Mesendoderm (in vitro differentiated cells): Measurements from ENCODE around the gene NDFIP2.
A peak's percentile ranks its signal among the peaks of the same experiment; 100 is the strongest.
"Not testable (repeated sequence)": the region's sequence is repeated elsewhere in the genome, so short reads cannot be mapped to it uniquely, and the experiment has no call there.

Source experiments
- DNase-seq: peaks from one replicate; pipeline ENCODE4 v3.0.0; 2013
- H2AK5ac ChIP-seq: 2 replicates; pipeline ENCODE4 v1.6.1; 2013; ENCODE audit warnings: low read length, inconsistent platforms
- H2BK120ac ChIP-seq: 2 replicates; pipeline ENCODE4 v1.6.1; 2013; ENCODE audit warnings: low read depth, mild to moderate bottlenecking, low read length, moderate library complexity, mixed read lengths
- H2BK15ac ChIP-seq: replicated peaks from 2 replicates; pipeline ENCODE4 v1.6.1; 2013; ENCODE audit warnings: low read depth, mild to moderate bottlenecking, moderate library complexity
- H2BK5ac ChIP-seq: 2 replicates; pipeline ENCODE4 v1.6.1; 2013; ENCODE audit warnings: low read length, inconsistent platforms
- H3K18ac ChIP-seq: 2 replicates; pipeline ENCODE4 v1.6.1; 2013; ENCODE audit warnings: mild to moderate bottlenecking, low read length, mixed read lengths
- H3K23ac ChIP-seq: one replicate; pipeline ENCODE4 v1.6.1; 2013; ENCODE audit warnings: low read length
- H3K27ac ChIP-seq: 2 replicates; pipeline ENCODE4 v1.5.1; 2013; ENCODE audit warnings: low read depth, mild to moderate bottlenecking, inconsistent platforms, low read length, moderate library complexity
- H3K27me3 ChIP-seq: 2 replicates; pipeline ENCODE4 v1.6.1; 2013; ENCODE audit warnings: low read length, control low read depth, mild to moderate bottlenecking, inconsistent platforms; ENCODE audit not compliant: insufficient read depth, poor library complexity
- H3K36me3 ChIP-seq: 2 replicates; pipeline ENCODE4 v1.6.1; 2013; ENCODE audit warnings: low read length, inconsistent platforms; ENCODE audit not compliant: control insufficient read depth, insufficient read depth
- H3K4ac ChIP-seq: one replicate; pipeline ENCODE4 v1.6.1; 2013; ENCODE audit warnings: low read depth, mild to moderate bottlenecking, low read length, moderate library complexity
- H3K4me1 ChIP-seq: 2 replicates; pipeline ENCODE4 v1.6.1; 2013; ENCODE audit warnings: low read depth, low read length, inconsistent platforms; ENCODE audit not compliant: control insufficient read depth
- H3K4me2 ChIP-seq: 2 replicates; pipeline ENCODE4 v1.6.1; 2013; ENCODE audit warnings: low read length
- H3K4me3 ChIP-seq: 2 replicates; pipeline ENCODE4 v1.5.1; 2013; ENCODE audit warnings: mild to moderate bottlenecking, low read length
- H3K56ac ChIP-seq: one replicate; pipeline ENCODE4 v1.6.1; 2013; ENCODE audit warnings: low read length
- H3K79me1 ChIP-seq: 2 replicates; pipeline ENCODE4 v1.6.1; 2013; ENCODE audit warnings: low read length, inconsistent platforms
- H3K79me2 ChIP-seq: 2 replicates; pipeline ENCODE4 v1.6.1; 2013; ENCODE audit warnings: mild to moderate bottlenecking, low read length; ENCODE audit not compliant: control insufficient read depth, insufficient read depth
- H3K9ac ChIP-seq: 2 replicates; pipeline ENCODE4 v1.6.1; 2013; ENCODE audit warnings: low read length, inconsistent platforms
- H4K5ac ChIP-seq: one replicate; pipeline ENCODE4 v1.6.1; 2013; ENCODE audit warnings: low read length
- H4K8ac ChIP-seq: one replicate; pipeline ENCODE4 v1.6.1; 2013; ENCODE audit warnings: low read depth, mild to moderate bottlenecking, control low read depth, low read length, moderate library complexity
- WGBS: extraction: QIAGEN DNeasy Blood & Tissue Kit; methylation state at CpG from one replicate; pipeline ENCODE4 v1.1.7; 2013; ENCODE audit warnings: low lambda C conversion rate, missing lambda C conversion rate; ENCODE audit not compliant: insufficient coverage; ENCODE audit errors: extremely low coverage; 5-methylcytosine and 5-hydroxymethylcytosine counted together

Gene NDFIP2

DNA sequence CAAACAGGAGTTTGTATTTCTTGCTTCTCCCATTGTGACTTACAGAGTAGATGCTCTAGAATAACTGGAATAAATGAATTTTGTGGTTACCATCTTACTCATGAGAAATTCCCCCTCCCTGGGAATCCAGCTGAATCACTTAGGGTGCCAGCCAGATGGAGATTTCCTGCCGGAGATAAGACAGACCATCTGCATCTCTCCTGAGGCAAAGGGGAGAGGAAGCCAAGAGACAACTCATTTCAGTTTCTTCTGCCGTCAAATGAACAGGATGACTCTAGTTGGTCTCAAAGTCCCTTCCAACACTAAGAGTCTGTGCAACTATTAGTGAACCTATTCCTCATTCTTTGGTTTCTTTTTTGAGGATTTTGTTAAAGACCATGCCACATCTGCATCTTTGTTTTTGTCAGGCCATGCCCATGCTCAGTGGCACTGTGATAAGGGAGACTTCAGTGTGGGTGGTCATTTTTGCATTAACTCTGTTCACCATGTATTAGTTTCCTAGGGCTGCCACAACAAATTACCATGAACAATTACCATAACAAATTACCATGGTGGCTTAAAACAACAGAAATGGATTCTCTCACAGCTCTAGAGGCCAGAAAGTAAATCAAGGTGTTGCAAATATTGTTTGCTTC is 112.8 kb downstream of the NDFIP2 start:
- Histone ChIP-seq H3K9ac (no peak overlapping the region), H3K79me1 (no peaks in the 10 kb centered on the region), H3K79me2 (no peaks in the 10 kb centered on the region), H2AK5ac (no peak overlapping the region), H3K56ac (no peak overlapping the region), H3K4me1 (no peaks in the 10 kb centered on the region), H3K4me3 (no peak overlapping the region), H3K23ac (no peak overlapping the region), H3K27ac (no peak overlapping the region), H3K4me2 (no peak overlapping the region), H2BK15ac (no peak overlapping the region), H3K36me3 (no peaks in the 10 kb centered on the region), H3K18ac (no peak overlapping the region), H4K5ac (no peak overlapping the region), H2BK5ac (no peak overlapping the region), H4K8ac (no peak overlapping the region), H3K27me3 (no peaks in the 10 kb centered on the region), H2BK120ac (no peak overlapping the region), H3K4ac (no peak overlapping the region)
- DNase-seq = peak; percentile 9
- no CpG with 5 or more reads among the region's 2 CpGs for WGBS

DNA sequence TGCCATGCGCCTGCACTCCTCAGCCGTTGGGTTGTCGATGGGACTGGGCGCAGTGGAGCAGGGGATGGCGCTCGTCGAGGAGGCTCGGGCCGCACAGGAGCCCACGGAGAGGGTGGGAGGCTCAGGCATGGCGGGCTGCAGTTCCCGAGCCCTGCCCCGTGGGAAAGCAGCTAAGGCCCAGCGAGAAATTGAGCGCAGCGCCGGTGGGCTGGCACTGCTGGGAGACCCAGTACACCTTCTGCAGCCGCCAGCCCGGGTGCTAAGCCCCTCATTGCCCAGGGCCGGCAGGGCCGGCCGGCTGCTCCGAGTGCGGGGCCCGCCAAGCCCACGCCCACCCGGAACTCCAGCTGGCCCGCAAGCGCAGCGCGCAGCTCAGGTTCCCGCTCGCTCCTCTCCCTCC is 119.2 kb downstream of the NDFIP2 start:
- H3K36me3 ChIP-seq, H3K79me1 ChIP-seq, H3K18ac ChIP-seq, H2BK120ac ChIP-seq, H2BK5ac ChIP-seq, H3K27me3 ChIP-seq, H3K4me2 ChIP-seq, H3K4ac ChIP-seq, H4K5ac ChIP-seq, DNase-seq, H2AK5ac ChIP-seq, H3K23ac ChIP-seq, H3K56ac ChIP-seq, H3K27ac ChIP-seq, H4K8ac ChIP-seq, H3K4me3 ChIP-seq, H3K4me1 ChIP-seq, H3K9ac ChIP-seq, H3K79me2 ChIP-seq, H2BK15ac ChIP-seq: not testable (repeated sequence)
- no CpG with 5 or more reads among the region's 33 CpGs for WGBS

DNA sequence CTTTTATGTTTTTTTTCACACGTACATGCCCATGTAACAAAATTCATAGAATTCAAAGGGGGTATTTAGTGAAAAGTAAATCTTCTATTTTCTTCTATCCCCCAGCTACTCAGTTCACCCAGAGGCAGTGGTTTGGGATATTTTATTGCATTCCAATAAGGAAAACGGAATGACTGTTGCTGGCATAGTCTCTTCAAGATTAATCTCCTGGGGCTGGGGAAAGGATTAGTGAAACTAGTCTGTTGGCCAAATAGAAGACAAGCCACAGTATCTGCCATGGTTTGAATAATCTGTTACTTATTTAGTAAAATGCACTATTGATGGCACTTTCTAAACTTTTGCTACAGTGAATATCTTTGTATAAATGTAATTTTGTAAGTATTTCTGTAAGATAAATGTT is 122.0 kb downstream of the NDFIP2 start:
- H3K36me3 ChIP-seq = no peaks in the 10 kb centered on the region
- no peak overlapping the region for H3K4me3 ChIP-seq
- no peak overlapping the region for H2BK120ac ChIP-seq
- no peak overlapping the region for H2AK5ac ChIP-seq
- no peak overlapping the region for H3K4me2 ChIP-seq
- H2BK15ac ChIP-seq = no peak overlapping the region
- no peak overlapping the region for H3K18ac ChIP-seq
- no peak overlapping the region for H4K8ac ChIP-seq
- no peaks in the 10 kb centered on the region for H3K79me1 ChIP-seq
- H4K5ac ChIP-seq = no peak overlapping the region
- WGBS = no CpG with 5 or more reads among the region's 2 CpGs
- no peak overlapping the region for H3K4ac ChIP-seq
- no peak for DNase-seq
- no peak overlapping the region for H3K9ac ChIP-seq
- H3K79me2 ChIP-seq = no peaks in the 10 kb centered on the region
- H3K56ac ChIP-seq = no peak overlapping the region
- H3K23ac ChIP-seq = no peak overlapping the region
- H3K4me1 ChIP-seq = no peaks in the 10 kb centered on the region
- H3K27ac ChIP-seq = no peak overlapping the region
- no peak overlapping the region for H2BK5ac ChIP-seq
- H3K27me3 ChIP-seq = no peaks in the 10 kb centered on the region

- Histone ChIP-seq H3K4me2 (no peak overlapping the region), H3K4me1 (no peaks in the 10 kb centered on the region), H2BK5ac (no peak overlapping the region), H3K56ac (no peak overlapping the region), H2AK5ac (no peak overlapping the region), H3K79me1 (no peaks in the 10 kb centered on the region), H3K9ac (no peak overlapping the region), H4K8ac (no peak overlapping the region), H3K4ac (no peak overlapping the region), H2BK120ac (no peak overlapping the region), H4K5ac (no peak overlapping the region), H3K36me3 (no peaks in the 10 kb centered on the region), H3K18ac (no peak overlapping the region), H3K27ac (no peak overlapping the region), H3K4me3 (no peak overlapping the region), H3K23ac (no peak overlapping the region), H3K79me2 (no peaks in the 10 kb centered on the region), H3K27me3 (no peaks in the 10 kb centered on the region), H2BK15ac (no peak overlapping the region)
- WGBS = no CpG with 5 or more reads among the region's 2 CpGs
- DNase-seq = peak; percentile 2
Measured at GRCh38 chr13:79604752-79605151, 123.8 kb downstream of the NDFIP2 start.
